ENCODE measurements around the gene BMPR2. TPM values are rescaled to one million over a fixed set of nuclear protein-coding genes. Genes with fewer than 3 reads are reported as not detected.

The BMPR2 gene
- total RNA-seq, 4 donors from 2014 or later: 53.4 to 102 (median 79.5) TPM

DNA sequence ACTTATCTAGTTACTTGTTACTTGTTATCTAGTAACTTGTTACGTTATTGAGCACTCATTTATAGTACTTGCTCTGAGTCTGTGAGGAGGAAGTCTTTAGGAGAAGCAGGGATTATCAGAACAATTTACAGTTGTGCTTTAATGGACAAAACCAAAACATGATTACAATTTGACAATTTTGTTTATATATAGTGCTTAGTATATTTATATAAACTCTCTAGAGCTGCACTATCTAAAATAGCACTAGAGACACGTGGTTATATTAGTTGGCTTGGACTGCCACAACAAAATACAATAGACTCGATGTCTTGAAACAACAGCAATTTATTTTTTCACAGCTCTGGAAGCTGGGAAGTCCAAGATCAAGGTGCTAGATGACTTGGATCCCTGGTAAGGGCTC, 78.4 kb downstream of the BMPR2 start:
- ATAC-seq (ENCODE audit: low FRiP score) (no peak), DNase-seq (ENCODE audit: low spot score) (no peak)
- TF ChIP-seq CTCF (IDR thresholded peaks at IDR 0.05): no peak

DNA sequence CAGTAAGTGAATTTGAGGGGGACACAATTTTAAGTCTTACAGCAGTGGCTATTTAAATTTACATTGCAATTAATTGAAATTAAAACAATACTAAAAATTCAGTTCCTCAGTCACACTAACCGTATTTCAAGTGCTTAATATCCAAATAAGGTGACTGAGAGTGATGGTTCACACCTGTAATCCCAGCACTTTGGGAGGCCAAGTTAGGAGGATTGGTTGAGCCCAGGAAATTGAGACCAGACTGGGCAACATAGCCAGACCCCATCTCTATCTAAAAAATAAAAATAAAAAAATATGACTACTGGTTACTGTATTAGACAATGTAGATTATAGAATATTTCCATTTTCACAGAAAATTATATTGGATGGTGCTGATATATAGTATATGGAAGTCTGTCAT, 79.0 kb downstream of the BMPR2 start:
- DNase-seq (ENCODE audit: low spot score) (no peak), ATAC-seq (ENCODE audit: low FRiP score) (no peak)
- no peak for TF ChIP-seq CTCF (IDR thresholded peaks at IDR 0.05)

GRCh38 chr2:202460119-202460518, 84.0 kb downstream of the BMPR2 start:
- DNase-seq (ENCODE audit: low spot score): no peak
- no peak for ATAC-seq (ENCODE audit: low FRiP score)
- no peak for TF ChIP-seq CTCF (IDR thresholded peaks at IDR 0.05)

DNA sequence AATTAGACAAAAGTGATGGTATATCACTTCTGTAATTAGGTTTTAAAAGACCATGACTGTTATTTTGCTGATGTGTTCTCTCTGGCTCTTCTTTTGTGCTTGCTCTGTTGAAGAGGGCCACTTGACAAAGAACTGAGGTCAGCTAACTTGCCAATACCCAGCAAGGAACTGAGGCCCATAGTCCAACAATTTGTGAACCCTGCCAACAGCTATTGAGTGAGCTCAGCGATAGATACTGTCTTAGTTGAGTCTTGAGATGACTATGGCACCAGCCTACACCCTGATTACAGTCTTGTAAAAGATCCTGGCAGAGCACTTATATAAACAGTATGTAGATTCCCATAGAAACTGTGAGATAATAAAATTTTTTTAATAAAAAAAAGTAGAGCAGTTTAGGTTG, 103.0 kb downstream of the BMPR2 start:
- ATAC-seq (ENCODE audit: low FRiP score): no peak
- no peak for TF ChIP-seq CTCF (IDR thresholded peaks at IDR 0.05)
- DNase-seq (ENCODE audit: low spot score): no peak

- no peak for ATAC-seq (ENCODE audit: low FRiP score)
Measured at GRCh38 chr2:202479610-202480009, 103.5 kb downstream of the BMPR2 start.

DNA sequence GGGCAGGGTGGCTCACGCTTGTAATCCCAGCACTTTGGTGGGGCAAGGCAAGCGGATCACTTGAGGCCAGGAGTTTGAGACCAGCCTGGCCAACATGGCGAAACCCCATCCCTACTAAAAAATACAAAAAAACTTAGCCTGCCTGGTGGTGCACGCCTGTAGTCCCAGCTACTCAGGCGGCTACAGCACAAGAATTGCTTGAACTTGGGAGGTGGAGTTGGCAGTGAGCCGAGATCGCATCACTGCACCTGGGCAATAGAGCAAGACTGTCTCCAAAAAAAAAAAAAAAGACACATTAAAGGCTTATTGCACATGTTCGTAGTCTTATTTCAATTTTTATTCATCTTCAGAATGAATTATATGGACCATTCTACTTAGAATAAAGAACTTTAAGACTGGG, 110.2 kb downstream of the BMPR2 start:
- ATAC-seq (ENCODE audit: low FRiP score): no peak
- DNase-seq (ENCODE audit: low spot score): no peak
- TF ChIP-seq CTCF (IDR thresholded peaks at IDR 0.05): no peak

More at GRCh38 chr2:202479610-202480009, 103.5 kb downstream of the BMPR2 start:
- no peak for TF ChIP-seq CTCF (IDR thresholded peaks at IDR 0.05)
- DNase-seq (ENCODE audit: low spot score): no peak

DNA sequence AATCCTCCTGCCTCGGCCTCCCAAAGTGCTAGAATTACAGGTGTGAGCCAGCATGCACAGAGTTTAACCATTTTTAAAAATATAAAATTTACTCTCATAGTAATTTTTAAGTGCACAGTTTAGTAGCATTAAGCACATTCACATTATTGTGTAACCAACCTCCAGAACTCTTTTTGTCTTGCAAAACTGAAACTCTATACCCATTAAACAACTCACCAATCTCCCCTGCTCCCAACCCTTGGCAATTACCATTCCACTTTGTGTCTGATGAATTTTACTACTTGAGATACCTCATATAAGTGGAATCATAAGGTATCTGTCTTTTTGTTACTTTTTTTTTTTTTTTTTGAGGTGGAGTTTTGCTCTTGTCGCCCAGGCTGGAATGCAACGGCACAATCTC, 112.5 kb downstream of the BMPR2 start:
- TF ChIP-seq CTCF (IDR thresholded peaks at IDR 0.05): no peak
- DNase-seq (ENCODE audit: low spot score) (no peak), ATAC-seq (ENCODE audit: low FRiP score) (no peak)

Data from omental fat pad (tissue), 4 donors.